Inflammatory macrophage treated with lipopolysaccharide for 4 hours (primary cell): ENCODE measurements around the gene CNTN5.
"Not testable (repeated sequence)": the region's sequence is repeated elsewhere in the genome, so short reads cannot be mapped to it uniquely, and the experiment has no call there.

Experiments
- DNase-seq: peaks from one replicate; pipeline ENCODE4 v3.0.0-alpha.2; 2020

CNTN5 gene

GRCh38 chr11:99279266-99279665 is 258.5 kb downstream of the CNTN5 start:
- DNase-seq: no peak

GRCh38 chr11:99281331-99281730 is 260.6 kb downstream of the CNTN5 start:
- DNase-seq: no peak

GRCh38 chr11:99297925-99298324 is 277.2 kb downstream of the CNTN5 start:
- not testable (repeated sequence) for DNase-seq

- no peak for DNase-seq
Measured at GRCh38 chr11:99307510-99308088, 286.9 kb downstream of the CNTN5 start.

- no peak for DNase-seq
Measured at GRCh38 chr11:99311870-99312269, 291.1 kb downstream of the CNTN5 start.

GRCh38 chr11:99316776-99317520 is 296.2 kb downstream of the CNTN5 start:
- DNase-seq: no peak

- DNase-seq: no peak
Measured at GRCh38 chr11:99320769-99321290, 300.1 kb downstream of the CNTN5 start.

GRCh38 chr11:99325847-99326246 is 305.1 kb downstream of the CNTN5 start:
- peak; percentile 5 for DNase-seq

GRCh38 chr11:99327066-99327465 is 306.3 kb downstream of the CNTN5 start:
- no peak for DNase-seq

- no peak for DNase-seq
Measured at GRCh38 chr11:99327527-99327926, 306.8 kb downstream of the CNTN5 start.

GRCh38 chr11:99333621-99334020 is 312.9 kb downstream of the CNTN5 start:
- DNase-seq: no peak

- no peak for DNase-seq
Measured at GRCh38 chr11:99343117-99343516, 322.4 kb downstream of the CNTN5 start.

- DNase-seq: no peak
Measured at GRCh38 chr11:99349151-99349673, 328.5 kb downstream of the CNTN5 start.

GRCh38 chr11:99351624-99352023 is 330.9 kb downstream of the CNTN5 start:
- no peak for DNase-seq

- DNase-seq: no peak
Measured at GRCh38 chr11:99352642-99353041, 331.9 kb downstream of the CNTN5 start.

- no peak for DNase-seq
Measured at GRCh38 chr11:99366546-99366945, 345.8 kb downstream of the CNTN5 start.

GRCh38 chr11:99368583-99368982 is 347.8 kb downstream of the CNTN5 start:
- DNase-seq: no peak

- no peak for DNase-seq
Measured at GRCh38 chr11:99370549-99371216, 349.9 kb downstream of the CNTN5 start.

- no peak for DNase-seq
Measured at GRCh38 chr11:99371257-99371656, 350.5 kb downstream of the CNTN5 start.

GRCh38 chr11:99376463-99376862 is 355.7 kb downstream of the CNTN5 start:
- no peak for DNase-seq

GRCh38 chr11:99383648-99384245 is 363.0 kb downstream of the CNTN5 start:
- DNase-seq: no peak

GRCh38 chr11:99391245-99391644 is 370.5 kb downstream of the CNTN5 start:
- DNase-seq: no peak

GRCh38 chr11:99406345-99406744 is 385.6 kb downstream of the CNTN5 start:
- DNase-seq: no peak
